RCC 7860 (cell line): ENCODE results near the gene ARHGAP6.

ENCODE experiments used
- DNase-seq: peaks from one replicate; pipeline ENCODE4 v3.0.0-alpha.2; 2015; ENCODE audit warnings: low spot score
- FAIRE-seq: peaks from 2 replicates; lab custom pipeline; 2012; peaks lifted over from hg19 to GRCh38; lab: Jason Lieb, UNC

ARHGAP6 gene

DNA sequence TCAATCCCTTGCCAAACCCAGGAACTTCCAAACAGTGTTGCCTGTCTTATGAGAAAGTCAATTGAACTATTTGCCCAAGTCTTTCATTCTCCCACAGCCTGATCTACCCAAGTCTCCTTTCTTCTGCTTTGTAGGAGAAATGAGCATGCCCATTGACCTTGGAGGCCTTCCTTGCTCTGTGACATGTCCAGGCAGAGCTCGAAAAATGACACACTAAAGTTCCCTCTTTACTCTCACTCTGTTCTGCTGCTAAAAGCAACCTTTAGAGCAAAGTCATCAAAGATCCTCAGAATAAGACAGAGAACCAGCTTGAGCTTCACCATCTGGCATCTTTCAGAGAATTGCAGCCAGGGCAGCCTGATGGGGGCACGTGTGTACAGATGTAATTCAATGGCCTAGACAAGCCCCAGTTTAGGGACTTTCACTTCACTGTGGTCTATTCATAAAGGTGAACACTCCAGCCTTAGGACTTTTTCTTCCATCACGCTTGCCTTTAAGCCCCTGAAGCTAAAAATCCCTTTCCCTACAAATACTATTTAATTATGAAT, 236.1 kb downstream of the ARHGAP6 start:
- DNase-seq (no peak), FAIRE-seq (no peak)

GRCh38 chrX:11427453-11428071, 238.2 kb downstream of the ARHGAP6 start:
- DNase-seq, result no peak
- FAIRE-seq, result no peak

DNA sequence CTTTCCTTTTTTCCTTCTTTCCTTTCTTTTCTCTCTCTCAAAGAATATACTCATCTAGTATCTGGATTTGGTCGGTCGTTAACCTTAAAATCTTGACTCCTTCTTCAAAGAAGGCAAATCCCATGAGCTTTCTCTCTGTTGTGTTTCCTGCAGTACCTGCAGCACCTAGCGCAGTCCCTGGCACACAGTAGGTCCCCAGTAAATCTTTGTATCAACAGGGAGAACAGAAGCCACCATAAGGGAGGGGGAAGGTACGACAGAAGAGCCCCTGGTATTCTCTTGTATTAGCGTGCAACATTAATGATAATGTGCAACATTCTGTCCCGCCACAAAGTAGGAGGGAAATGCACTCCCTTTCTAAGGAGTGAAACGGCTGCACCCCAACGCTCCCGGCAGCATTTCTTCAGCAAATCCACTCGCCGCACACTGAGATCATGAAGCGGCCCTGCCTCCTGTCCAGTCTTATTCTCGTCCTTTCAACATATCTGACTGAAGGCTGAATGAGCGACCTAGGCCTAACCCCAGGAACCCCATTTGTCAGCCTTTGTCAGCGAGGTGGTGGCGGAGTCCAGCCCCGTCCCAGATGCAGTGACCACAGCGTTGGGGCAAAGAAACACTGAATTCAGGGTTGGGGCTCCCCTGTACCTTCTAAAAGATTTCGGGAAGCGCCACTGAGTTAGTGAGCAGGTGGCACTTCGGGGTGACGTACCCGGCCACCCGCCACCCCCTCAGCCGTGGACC, 238.8 kb downstream of the ARHGAP6 start:
- DNase-seq (no peak), FAIRE-seq (no peak)

DNA sequence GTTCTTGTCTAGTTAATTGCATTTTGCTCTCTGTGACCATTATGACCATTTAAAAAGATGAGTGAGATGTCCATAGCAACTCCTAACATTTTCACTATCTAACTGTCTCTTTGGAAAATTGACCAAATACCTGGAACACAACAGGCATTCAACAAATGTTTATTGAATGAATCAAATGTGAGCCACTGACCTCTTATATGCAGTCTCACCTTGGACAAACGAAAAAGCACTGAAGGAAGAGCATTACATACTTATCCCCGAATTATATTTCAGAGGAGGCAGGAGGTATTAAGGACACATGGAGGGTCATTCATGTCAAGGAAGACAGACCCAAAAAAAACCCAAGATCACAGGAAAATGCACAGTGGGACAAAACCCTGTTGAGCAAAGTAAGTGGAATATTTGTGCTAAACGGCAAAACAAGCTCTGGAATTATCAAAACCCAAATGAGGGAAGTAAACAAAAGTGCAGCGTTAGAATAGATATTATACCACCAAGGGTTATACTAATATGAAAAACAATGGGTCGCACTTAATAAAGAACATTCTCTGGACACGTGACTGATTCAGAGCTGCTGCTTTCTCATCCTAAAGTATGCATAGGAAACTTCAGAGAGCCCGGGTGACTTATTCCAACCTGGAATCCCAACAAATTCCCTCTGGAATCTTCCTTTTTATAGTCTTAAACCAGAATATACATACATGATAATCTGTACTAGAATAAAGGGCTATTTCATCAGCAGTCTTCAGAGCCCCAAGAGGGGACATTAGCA, 240.6 kb downstream of the ARHGAP6 start:
- DNase-seq (no peak), FAIRE-seq (no peak)

DNA sequence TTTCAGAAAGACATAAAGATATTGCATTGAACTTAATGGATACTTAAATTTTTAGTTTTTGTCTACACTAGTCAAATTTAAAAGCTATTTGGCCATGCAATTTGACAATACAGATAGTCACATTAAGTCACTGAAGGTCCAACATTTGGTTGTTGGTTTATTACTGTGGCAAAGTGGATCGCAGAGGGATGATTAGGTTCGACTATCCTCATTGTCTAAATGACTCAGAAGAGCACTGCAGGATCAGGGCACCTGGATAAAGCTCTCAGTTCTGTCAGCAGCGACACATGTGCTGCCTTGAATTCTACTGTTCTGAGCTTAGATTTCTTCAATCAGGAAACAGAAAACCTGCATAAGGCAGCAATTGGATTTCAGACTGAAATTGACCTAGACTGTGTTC, 241.8 kb downstream of the ARHGAP6 start:
- no peak for DNase-seq
- no peak for FAIRE-seq

DNA sequence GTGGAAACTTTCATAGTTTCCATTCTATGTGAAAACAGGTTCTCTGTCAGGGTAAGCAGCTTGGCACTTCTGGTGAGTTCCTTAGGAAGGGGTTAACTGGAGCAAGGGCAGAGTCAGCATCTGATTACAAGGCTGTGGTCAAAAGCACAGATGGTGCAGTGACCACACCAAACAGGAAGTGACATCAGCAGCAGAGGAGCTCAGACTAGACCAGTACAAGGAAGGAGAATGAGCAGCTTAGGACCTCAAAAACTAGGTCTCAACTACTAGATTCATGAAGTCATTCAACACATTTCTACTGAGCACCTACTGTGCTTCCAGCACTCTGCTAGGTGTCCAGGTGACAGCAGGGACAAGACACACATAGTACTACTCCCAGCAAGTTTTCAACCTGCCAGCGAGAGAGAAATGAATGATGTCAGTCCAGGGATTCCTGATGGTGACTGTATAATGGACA, 242.3 kb downstream of the ARHGAP6 start:
- peak; percentile 37 for DNase-seq
- FAIRE-seq, result no peak

- DNase-seq (no peak), FAIRE-seq (no peak)
Observed at GRCh38 chrX:11422525-11422857, 243.2 kb downstream of the ARHGAP6 start.

DNA sequence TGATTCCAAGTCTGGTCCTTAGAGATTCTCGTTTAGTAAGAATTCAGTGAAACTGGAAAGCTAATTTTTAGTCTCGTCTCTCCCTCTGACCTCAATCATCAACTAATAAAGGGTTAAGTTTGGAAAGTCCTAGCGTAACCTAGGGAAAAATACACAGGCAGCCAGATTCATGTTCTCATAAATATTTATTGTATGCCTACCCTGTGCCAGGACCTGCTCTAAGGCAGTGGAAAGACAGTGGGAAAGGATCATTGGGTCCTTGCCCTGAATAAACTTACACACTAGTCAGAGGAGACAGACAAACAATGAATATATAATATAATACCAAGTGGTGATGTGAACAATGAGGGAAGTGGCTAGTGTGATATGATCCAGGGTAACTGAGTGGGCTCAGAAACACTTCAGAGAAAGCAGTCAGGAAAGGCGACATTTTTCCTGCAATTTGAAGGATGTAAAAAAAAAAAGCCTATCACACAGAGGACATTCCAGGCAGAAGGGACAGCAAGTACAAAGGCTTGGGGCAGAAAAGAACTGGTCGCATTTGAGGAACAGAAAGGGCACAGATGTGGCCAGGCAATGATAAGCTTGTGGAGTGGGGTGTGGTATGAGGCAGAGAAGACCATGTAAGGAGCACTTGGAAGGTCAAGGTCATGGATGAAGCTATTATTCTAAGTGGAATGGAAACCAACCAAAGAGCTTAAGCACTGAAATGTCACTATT, 243.8 kb downstream of the ARHGAP6 start:
- no peak for DNase-seq
- no peak for FAIRE-seq

- DNase-seq, result no peak
- FAIRE-seq, result no peak
Observed at GRCh38 chrX:11420851-11421250, 244.9 kb downstream of the ARHGAP6 start.

DNA sequence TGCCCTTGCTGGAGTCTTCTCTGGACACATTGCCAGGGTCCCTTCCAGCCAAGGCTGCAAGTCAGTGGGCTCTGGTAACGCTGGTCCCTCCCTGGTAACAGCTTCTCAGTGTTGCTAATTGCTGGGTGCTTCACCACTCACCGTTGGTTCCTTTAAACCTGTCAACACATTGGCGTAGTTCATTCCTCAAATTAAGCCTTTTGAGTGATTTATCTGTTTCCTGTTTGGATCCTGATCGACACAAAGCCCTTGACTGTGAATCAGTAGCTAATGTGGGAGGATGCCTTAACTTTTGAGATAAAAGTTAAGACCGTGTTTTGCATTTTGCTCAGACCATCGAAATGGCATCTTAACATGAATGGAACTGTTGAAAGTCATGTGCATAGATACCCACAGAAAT, 246.6 kb downstream of the ARHGAP6 start:
- DNase-seq (no peak), FAIRE-seq (no peak)

DNA sequence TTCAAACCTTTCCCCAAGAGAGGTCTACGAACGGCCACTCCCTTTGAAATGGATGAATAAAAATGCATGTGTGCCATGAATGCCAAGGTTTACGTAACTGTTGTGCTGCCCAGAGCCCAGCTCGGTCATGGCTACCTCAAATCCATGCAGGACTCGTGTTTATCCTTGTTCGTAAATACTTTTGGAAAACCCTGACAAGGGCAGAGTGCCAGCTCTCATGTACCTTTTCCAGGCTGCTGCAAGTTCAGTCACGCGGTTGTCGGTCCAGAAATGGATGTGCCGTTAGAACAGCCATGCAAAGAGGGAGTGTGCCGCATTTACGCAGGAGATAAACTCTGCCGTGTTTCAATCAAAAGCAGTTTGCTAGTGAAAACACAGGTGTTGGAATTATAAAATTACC, 249.1 kb downstream of the ARHGAP6 start:
- DNase-seq, result no peak
- no peak for FAIRE-seq

GRCh38 chrX:11414091-11414490, 251.6 kb downstream of the ARHGAP6 start:
- DNase-seq, result no peak
- no peak for FAIRE-seq

DNA sequence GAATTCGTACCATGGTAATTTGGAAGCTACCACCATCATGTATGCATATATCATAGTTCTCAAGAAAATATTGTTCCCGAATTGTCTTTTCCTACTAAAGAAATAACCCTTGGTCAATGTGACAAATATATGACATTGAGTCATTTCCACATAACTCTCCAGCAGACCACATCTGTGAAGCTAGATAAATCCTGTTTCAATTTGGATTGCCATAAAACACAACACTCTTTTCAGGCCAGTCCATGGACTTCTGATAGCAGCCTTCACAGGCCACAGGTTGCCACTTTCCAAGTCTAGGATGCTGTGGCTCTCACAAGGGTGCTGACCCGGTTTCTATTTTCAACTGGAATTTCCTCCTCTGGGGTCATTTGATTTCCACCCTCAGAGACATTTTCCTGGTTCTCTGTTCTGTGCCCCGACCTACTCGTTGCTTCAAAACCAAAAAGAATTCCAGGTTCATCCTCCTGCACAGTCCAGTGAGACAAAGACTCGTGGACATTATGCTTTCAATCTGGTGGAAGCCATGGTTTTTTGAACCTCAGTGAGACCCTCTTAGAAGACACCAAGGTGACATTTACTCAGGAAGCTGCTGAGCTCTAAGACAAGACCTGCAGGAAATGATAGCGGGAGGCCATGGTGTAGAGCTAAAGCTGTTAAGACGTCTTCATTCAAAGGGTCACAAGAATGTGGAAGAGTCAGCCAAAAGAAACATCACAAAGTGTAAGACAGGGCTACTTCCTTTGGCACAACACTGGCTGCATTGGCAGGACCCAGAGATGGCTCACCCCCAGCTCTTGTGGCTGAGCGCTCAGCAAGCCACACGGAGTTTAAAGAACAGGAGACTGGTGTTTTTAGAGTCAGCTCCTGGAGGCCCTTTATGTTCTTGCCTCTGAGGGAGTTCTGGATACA, 252.8 kb downstream of the ARHGAP6 start:
- FAIRE-seq, result no peak
- DNase-seq, result no peak

DNA sequence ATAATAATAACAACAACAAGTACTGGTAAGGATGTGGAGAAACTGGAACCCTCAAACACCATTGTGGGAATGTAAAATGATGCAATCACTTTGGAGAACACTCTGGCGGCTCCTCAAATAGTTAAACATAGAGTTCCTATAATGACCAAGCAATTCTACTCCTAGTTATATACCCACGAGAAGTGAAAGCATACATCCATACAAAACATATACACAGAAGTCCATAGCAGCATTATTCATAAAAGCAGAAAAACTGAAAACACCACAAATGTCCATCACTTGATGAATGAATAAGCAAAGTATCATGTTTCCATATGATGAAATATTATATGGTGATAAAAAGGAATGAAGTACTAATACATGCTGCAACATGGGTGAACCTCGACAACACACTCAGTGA, 255.8 kb downstream of the ARHGAP6 start:
- no peak for FAIRE-seq
- no peak for DNase-seq

GRCh38 chrX:11408783-11409182, 256.9 kb downstream of the ARHGAP6 start:
- FAIRE-seq (no peak), DNase-seq (no peak)

GRCh38 chrX:11408109-11408405, 257.7 kb downstream of the ARHGAP6 start:
- no peak for FAIRE-seq

GRCh38 chrX:11407331-11408108, 258.2 kb downstream of the ARHGAP6 start:
- DNase-seq, result no peak
- no peak for FAIRE-seq

More at GRCh38 chrX:11408109-11408405, 257.7 kb downstream of the ARHGAP6 start:
- no peak for DNase-seq

GRCh38 chrX:11406109-11406765, 259.5 kb downstream of the ARHGAP6 start:
- FAIRE-seq (no peak), DNase-seq (no peak)

GRCh38 chrX:11403631-11404030, 262.1 kb downstream of the ARHGAP6 start:
- FAIRE-seq, result no peak
- DNase-seq, result no peak
